ENCODE results near the gene BCCIP. TPM values are rescaled to one million over a fixed set of nuclear protein-coding genes. Genes with fewer than 3 reads are reported as not detected.

Gene BCCIP
- total RNA-seq, result 30.9 TPM

DNA sequence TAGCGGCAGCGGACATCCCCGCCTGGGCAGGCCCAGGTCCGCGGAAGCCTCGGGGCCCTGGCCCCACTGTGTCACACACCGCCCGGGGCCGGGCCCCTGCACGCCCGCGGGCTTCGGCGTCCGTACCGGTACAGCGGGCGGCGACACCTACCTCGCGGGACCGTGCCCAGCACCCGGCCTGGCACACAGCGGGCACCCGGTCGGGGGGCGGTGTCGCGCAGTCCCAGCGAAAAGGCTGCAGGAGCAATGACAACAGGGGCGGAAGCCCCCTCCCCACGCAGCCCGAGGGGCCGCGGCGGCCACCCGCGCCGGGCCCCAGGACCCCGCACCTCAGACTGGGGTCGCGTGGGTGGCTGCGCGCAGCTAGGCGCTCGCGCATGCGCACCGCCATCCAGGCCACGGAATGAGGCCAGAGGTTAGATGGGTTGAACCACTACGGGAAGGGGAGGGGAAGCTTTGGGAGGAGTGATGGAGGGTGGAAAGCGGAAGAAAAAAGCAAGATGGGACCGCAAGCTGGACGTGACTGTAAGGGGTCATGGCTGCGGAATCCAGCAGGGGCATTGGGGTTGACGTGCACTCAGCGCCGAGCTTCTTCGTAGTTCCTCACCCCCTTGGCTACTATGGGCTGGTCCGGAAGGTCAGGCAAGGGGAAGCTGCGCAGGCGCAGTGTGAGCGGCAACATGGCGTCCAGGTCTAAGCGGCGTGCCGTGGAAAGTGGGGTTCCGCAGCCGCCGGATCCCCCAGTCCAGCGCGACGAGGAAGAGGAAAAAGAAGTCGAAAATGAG lies at the start of gene BCCIP, which contains the start of gene UROS:
Gene BCCIP, plus strand, starts transcription at position 669 of the 785 bp plus-strand sequence. Its CDS starts 12 bp downstream, at position 681.
Gene UROS, minus strand, starts transcription at position 381 of the 785 bp plus-strand sequence. CDS start 6,759 bp downstream, outside the sequence.
- H3K9me3 ChIP-seq, result no peaks in the 10 kb centered on the region
- H3K27me3 ChIP-seq, result no peaks in the 10 kb centered on the region
- peak in 1 of 2 donors; percentile 88 for DNase-seq (ENCODE audit: extremely low spot score in 2 of 2)
- TF ChIP-seq CTCF (IDR thresholded peaks at IDR 0.05) (peak in 1 of 3 experiments; percentile 4), POLR2AphosphoS5 (IDR thresholded peaks at IDR 0.05; ENCODE audit: insufficient read depth in 1 of 2, low read depth in 1 of 2) (peak; percentile 94), POLR2A (IDR thresholded peaks at IDR 0.05) (peak in 1 of 2 donors; percentile 51)
- intact Hi-C loops (cut with DNase I), result no loop called here
- peaks cover 45% of the 10 kb centered on the region for H3K4me1 ChIP-seq
- peaks cover 0 to 17% of the 10 kb centered on the region in 2 donors for H3K36me3 ChIP-seq
- H3K27ac ChIP-seq, result peak within 1 kb of the TSS; percentile 86
- peak within 1 kb of the TSS; percentile 96 to 98 for H3K4me3 ChIP-seq

DNA sequence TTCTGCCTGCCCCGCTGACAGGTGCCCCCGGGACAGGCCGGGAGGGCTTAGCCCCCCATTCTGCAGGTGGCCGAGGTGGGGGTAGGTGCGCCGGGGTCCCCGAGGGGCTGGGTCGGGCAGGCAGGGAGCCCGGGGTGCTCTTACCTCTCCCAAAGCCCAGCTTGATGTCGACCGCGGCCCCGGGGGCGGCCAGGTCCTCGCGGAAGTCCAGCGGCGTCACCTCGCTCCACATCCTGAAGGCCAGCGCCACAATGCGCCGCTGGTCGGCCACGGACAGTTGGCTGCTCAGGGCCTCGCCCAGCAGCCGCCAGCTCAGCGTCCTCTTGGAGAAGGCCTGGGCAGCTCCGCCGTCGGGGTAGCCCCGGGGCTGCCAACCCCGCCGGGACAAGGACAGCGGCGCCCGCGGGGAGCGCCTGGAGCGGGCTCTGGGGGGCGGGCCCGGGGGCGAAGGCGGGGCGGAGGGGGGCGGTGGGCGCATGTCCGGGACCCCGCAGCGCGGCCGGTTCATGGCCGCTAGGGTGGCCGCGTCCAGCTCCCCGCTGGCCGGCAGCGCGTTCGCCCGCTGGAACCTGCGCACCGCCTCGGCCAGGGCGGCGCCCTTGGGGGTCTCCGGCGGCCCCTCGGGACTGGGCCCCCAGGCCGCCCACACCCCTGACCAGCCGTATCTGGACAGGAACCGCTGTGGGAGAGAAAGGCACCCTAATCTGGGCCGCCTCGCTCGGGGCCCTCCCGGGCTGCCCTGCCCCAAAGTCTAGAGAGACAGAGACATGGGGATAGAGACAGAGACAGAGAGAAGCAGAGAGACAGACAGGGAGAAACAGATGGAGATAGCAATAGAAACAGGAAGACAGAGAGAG lies 49.4 kb upstream of the BCCIP start:
- Histone ChIP-seq H3K36me3 (no peaks in the 10 kb centered on the region), H3K4me3 (no peak overlapping the region), H3K4me1 (no peaks in the 10 kb centered on the region), H3K27ac (no peak overlapping the region), H3K9me3 (no peaks in the 10 kb centered on the region), H3K27me3 (no peaks in the 10 kb centered on the region)
- DNase-seq (ENCODE audit: extremely low spot score in 2 of 2), result no peak
- TF ChIP-seq CTCF (IDR thresholded peaks at IDR 0.05) (no peak), POLR2A (IDR thresholded peaks at IDR 0.05) (no peak), POLR2AphosphoS5 (IDR thresholded peaks at IDR 0.05; ENCODE audit: insufficient read depth in 1 of 2, low read depth in 1 of 2) (no peak)
- intact Hi-C loops (cut with DNase I), result no loop called here

DNA sequence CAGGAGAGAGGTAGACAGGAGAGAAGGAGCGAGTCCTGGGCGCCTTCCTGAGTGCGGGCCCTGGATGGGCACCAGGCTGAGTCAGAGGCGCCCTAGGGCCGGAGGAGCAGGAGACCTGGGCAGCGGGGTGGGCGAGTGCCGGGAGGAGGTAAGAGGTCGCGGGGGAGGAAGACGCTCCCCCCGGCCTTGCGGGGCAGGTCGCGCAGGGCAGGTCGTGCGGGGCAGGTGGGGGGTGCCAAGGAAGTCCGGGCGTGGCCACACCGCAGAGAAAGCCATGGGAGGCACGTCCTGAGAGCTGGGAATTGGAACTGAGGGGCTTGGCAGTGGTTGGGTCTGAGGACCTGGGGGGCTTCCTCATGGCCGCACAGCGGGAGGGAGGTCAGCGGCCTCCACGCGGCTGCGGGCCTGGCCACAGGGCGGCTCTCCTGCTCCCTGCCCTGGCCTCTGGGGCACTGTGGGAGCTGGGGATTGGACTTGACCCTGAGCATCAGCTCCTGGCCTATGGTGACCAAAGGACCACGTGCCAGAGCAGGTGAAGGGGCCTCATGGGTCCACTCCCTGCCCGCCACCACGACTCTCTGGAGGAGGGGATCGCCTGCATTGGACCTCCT lies 48.7 kb upstream of the BCCIP start:
- DNase-seq (ENCODE audit: extremely low spot score in 2 of 2), result no peak
- H3K27me3 ChIP-seq, result no peaks in the 10 kb centered on the region
- no peak overlapping the region for H3K27ac ChIP-seq
- no peaks in the 10 kb centered on the region for H3K36me3 ChIP-seq
- no peak overlapping the region for H3K4me3 ChIP-seq
- intact Hi-C loops (cut with DNase I), result no loop called here
- no peaks in the 10 kb centered on the region for H3K4me1 ChIP-seq
- TF ChIP-seq POLR2A (IDR thresholded peaks at IDR 0.05) (no peak), POLR2AphosphoS5 (IDR thresholded peaks at IDR 0.05; ENCODE audit: insufficient read depth in 1 of 2, low read depth in 1 of 2) (no peak)
- H3K9me3 ChIP-seq, result no peaks in the 10 kb centered on the region

GRCh38 chr10:125775491-125776106 lies 47.7 kb upstream of the BCCIP start, which contains the start of gene MMP21:
MMP21 (minus strand) TSS chr10:125775821; CDS start chr10:125775821, 0 bp downstream.
- intact Hi-C loops (cut with DNase I), result no loop called here
- Histone ChIP-seq H3K36me3 (no peaks in the 10 kb centered on the region), H3K4me3 (no peak within 1 kb of the TSS), H3K27ac (no peak within 1 kb of the TSS), H3K9me3 (no peaks in the 10 kb centered on the region), H3K27me3 (no peaks in the 10 kb centered on the region), H3K4me1 (no peaks in the 10 kb centered on the region)
- DNase-seq (ENCODE audit: extremely low spot score in 2 of 2), result no peak
- no peak for TF ChIP-seq CTCF (IDR thresholded peaks at IDR 0.05)
- no peak for TF ChIP-seq POLR2A (IDR thresholded peaks at IDR 0.05)
- no peak for TF ChIP-seq POLR2AphosphoS5 (IDR thresholded peaks at IDR 0.05; ENCODE audit: insufficient read depth in 1 of 2, low read depth in 1 of 2)

DNA sequence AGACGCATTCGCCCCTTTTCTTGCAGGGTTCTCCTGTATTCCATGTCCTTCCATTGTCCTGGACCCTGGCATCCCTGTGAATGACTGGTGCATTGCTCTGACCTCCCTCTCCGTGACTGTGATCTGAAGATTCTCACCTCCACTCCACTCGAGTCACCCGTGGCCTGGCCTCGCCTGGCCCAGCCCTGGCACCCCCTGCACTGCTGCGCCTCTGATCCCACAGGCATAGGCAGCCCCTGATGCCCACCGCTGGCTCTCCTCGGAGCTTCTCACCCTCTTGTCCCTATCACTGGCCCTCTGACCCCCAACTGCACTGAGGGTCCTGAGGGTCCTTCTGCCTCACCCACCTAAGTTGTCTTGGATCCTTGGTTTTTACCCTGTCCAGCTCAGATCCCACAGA lies 45.5 kb upstream of the BCCIP start:
- intact Hi-C loops (cut with DNase I), result no loop called here
- H3K36me3 ChIP-seq, result no peaks in the 10 kb centered on the region
- H3K27ac ChIP-seq, result no peak overlapping the region
- no peaks in the 10 kb centered on the region for H3K27me3 ChIP-seq
- H3K4me3 ChIP-seq, result no peak overlapping the region
- no peaks in the 10 kb centered on the region for H3K9me3 ChIP-seq
- TF ChIP-seq POLR2A (IDR thresholded peaks at IDR 0.05), result no peak
- no peak for TF ChIP-seq CTCF (IDR thresholded peaks at IDR 0.05)
- no peak for TF ChIP-seq POLR2AphosphoS5 (IDR thresholded peaks at IDR 0.05; ENCODE audit: insufficient read depth in 1 of 2, low read depth in 1 of 2)
- no peaks in the 10 kb centered on the region for H3K4me1 ChIP-seq
- DNase-seq (ENCODE audit: extremely low spot score in 2 of 2), result no peak
